ENCODE data around the gene ETFA. TPM values are rescaled to one million over a fixed set of nuclear protein-coding genes. Genes with fewer than 3 reads are reported as not detected.

ETFA gene
- total and polyA plus RNA-seq, 2 donors from 2014 or later = 90.1 to 261 TPM

GRCh38 chr15:76215634-76216033 is 95.6 kb downstream of the ETFA start:
- Histone ChIP-seq H3K9ac (ENCODE audit: low read length in 3 of 3) (no peak overlapping the region), H3K27ac (ENCODE audit: low read depth in 2 of 2, low read length in 2 of 2) (no peak overlapping the region), H3K4me1 (ENCODE audit: control insufficient read depth in 2 of 3, insufficient read depth in 2 of 3, low read depth in 1 of 3, low read length in 3 of 3) (no peaks in the 10 kb centered on the region), H3K4me3 (ENCODE audit: low read length in 3 of 3) (no peak overlapping the region), H3K9me3 (ENCODE audit: control insufficient read depth in 2 of 3, insufficient read depth in 1 of 3, low read length in 3 of 3) (no peaks in the 10 kb centered on the region), H3K27me3 (ENCODE audit: control insufficient read depth, insufficient read depth, low read length) (no peaks in the 10 kb centered on the region), H3K36me3 (ENCODE audit: control insufficient read depth in 2 of 3, insufficient read depth in 3 of 3, low read length in 3 of 3) (peaks cover 0 to 23% (median 20%) of the 10 kb centered on the region in 3 donors)
- intact Hi-C loops (cut with DNase I) = no loop called here
- no peak for FAIRE-seq
- TF ChIP-seq CTCF (IDR thresholded peaks at IDR 0.05; ENCODE audit: borderline replicate concordance, extremely low read depth, insufficient read depth) = no peak
- DNase-seq = no peak

GRCh38 chr15:76209942-76210341 is 101.3 kb downstream of the ETFA start:
- no peak overlapping the region for H3K4me3 ChIP-seq (ENCODE audit: low read length in 3 of 3)
- H3K9ac ChIP-seq (ENCODE audit: low read length in 3 of 3) = no peak overlapping the region
- no peak overlapping the region for H3K27ac ChIP-seq (ENCODE audit: low read depth in 2 of 2, low read length in 2 of 2)
- TF ChIP-seq CTCF (IDR thresholded peaks at IDR 0.05; ENCODE audit: borderline replicate concordance, extremely low read depth, insufficient read depth) = no peak
- DNase-seq (no peak), FAIRE-seq (no peak)
- H3K9me3 ChIP-seq (ENCODE audit: control insufficient read depth in 2 of 3, insufficient read depth in 1 of 3, low read length in 3 of 3) = no peaks in the 10 kb centered on the region
- H3K4me1 ChIP-seq (ENCODE audit: control insufficient read depth in 2 of 3, insufficient read depth in 2 of 3, low read depth in 1 of 3, low read length in 3 of 3) = no peaks in the 10 kb centered on the region
- intact Hi-C loops (cut with DNase I) = no loop called here
- no peaks in the 10 kb centered on the region for H3K27me3 ChIP-seq (ENCODE audit: control insufficient read depth, insufficient read depth, low read length)
- peaks cover 0 to 20% (median 13%) of the 10 kb centered on the region in 3 donors for H3K36me3 ChIP-seq (ENCODE audit: control insufficient read depth in 2 of 3, insufficient read depth in 3 of 3, low read length in 3 of 3)

- H3K27ac ChIP-seq (ENCODE audit: low read depth in 2 of 2, low read length in 2 of 2) = no peak overlapping the region
- no peak overlapping the region for H3K9ac ChIP-seq (ENCODE audit: low read length in 3 of 3)
- intact Hi-C loops (cut with DNase I) = no loop called here
- H3K27me3 ChIP-seq (ENCODE audit: control insufficient read depth, insufficient read depth, low read length) = no peaks in the 10 kb centered on the region
- H3K4me3 ChIP-seq (ENCODE audit: low read length in 3 of 3) = no peak overlapping the region
- H3K4me1 ChIP-seq (ENCODE audit: control insufficient read depth in 2 of 3, insufficient read depth in 2 of 3, low read depth in 1 of 3, low read length in 3 of 3) = no peaks in the 10 kb centered on the region
- no peak for DNase-seq
- H3K9me3 ChIP-seq (ENCODE audit: control insufficient read depth in 2 of 3, insufficient read depth in 1 of 3, low read length in 3 of 3) = no peaks in the 10 kb centered on the region
- no peak for TF ChIP-seq CTCF (IDR thresholded peaks at IDR 0.05; ENCODE audit: borderline replicate concordance, extremely low read depth, insufficient read depth)
- peaks cover 0 to 16% (median 11%) of the 10 kb centered on the region in 3 donors for H3K36me3 ChIP-seq (ENCODE audit: control insufficient read depth in 2 of 3, insufficient read depth in 3 of 3, low read length in 3 of 3)
- FAIRE-seq = no peak
Measured at GRCh38 chr15:76209523-76209922, 101.7 kb downstream of the ETFA start.

- Histone ChIP-seq H3K27me3 (ENCODE audit: control insufficient read depth, insufficient read depth, low read length) (no peaks in the 10 kb centered on the region), H3K4me1 (ENCODE audit: control insufficient read depth in 2 of 3, insufficient read depth in 2 of 3, low read depth in 1 of 3, low read length in 3 of 3) (no peaks in the 10 kb centered on the region), H3K9ac (ENCODE audit: low read length in 3 of 3) (no peak overlapping the region), H3K9me3 (ENCODE audit: control insufficient read depth in 2 of 3, insufficient read depth in 1 of 3, low read length in 3 of 3) (no peaks in the 10 kb centered on the region), H3K36me3 (ENCODE audit: control insufficient read depth in 2 of 3, insufficient read depth in 3 of 3, low read length in 3 of 3) (peaks cover 0 to 15% (median 5%) of the 10 kb centered on the region in 3 donors), H3K27ac (ENCODE audit: low read depth in 2 of 2, low read length in 2 of 2) (no peak overlapping the region), H3K4me3 (ENCODE audit: low read length in 3 of 3) (no peak overlapping the region)
- no peak for TF ChIP-seq CTCF (IDR thresholded peaks at IDR 0.05; ENCODE audit: borderline replicate concordance, extremely low read depth, insufficient read depth)
- intact Hi-C loops (cut with DNase I) = no loop called here
- DNase-seq (no peak), FAIRE-seq (no peak)
Measured at GRCh38 chr15:76208786-76209424, 102.4 kb downstream of the ETFA start.
